Measurements from ENCODE around the gene ARHGAP23. TPM values are rescaled to one million over a fixed set of nuclear protein-coding genes. Genes with fewer than 3 reads are reported as not detected.
"Not testable (repeated sequence)": the region's sequence is repeated elsewhere in the genome, so short reads cannot be mapped to it uniquely, and the experiment has no call there.

Gene ARHGAP23
- total RNA-seq, 2 experiments from 2014 or later = 0.73 TPM; not detected in 1

DNA sequence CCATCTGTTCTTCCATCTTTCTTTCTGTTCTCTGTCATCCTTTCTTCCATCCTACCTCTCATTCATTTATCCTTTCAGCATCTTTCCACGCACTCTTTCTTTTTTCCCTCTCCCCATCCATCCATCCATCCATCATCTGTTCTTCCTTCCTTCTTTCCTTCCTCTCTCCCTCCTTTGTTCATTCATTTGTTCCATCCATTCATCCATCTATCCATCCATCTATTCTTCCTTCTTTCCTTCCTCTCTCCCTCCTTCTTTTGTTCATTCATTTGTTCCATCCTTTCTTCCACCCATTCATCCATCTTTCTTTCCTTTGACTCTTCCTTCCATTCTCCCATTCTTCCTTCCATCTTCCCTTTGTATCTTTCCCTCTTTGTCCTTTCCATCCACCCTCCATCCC lies 39.2 kb downstream of the ARHGAP23 start:
- ChIA-PET POLR2A (no interaction called here), CTCF (no interaction called here)
- H3K36me3 Mint-ChIP-seq (ENCODE audit: low read depth) = no peaks in the 10 kb centered on the region
- H3K4me1 Mint-ChIP-seq (ENCODE audit: low read depth) = no peaks in the 10 kb centered on the region
- TF ChIP-seq, protein P1, sequence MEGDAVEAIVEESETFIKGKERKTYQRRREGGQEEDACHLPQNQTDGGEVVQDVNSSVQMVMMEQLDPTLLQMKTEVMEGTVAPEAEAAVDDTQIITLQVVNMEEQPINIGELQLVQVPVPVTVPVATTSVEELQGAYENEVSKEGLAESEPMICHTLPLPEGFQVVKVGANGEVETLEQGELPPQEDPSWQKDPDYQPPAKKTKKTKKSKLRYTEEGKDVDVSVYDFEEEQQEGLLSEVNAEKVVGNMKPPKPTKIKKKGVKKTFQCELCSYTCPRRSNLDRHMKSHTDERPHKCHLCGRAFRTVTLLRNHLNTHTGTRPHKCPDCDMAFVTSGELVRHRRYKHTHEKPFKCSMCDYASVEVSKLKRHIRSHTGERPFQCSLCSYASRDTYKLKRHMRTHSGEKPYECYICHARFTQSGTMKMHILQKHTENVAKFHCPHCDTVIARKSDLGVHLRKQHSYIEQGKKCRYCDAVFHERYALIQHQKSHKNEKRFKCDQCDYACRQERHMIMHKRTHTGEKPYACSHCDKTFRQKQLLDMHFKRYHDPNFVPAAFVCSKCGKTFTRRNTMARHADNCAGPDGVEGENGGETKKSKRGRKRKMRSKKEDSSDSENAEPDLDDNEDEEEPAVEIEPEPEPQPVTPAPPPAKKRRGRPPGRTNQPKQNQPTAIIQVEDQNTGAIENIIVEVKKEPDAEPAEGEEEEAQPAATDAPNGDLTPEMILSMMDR (IDR thresholded peaks at IDR 0.05) = no peak
- Histone ChIP-seq H3K27me3 (ENCODE audit: control insufficient read depth in 1 of 2, insufficient read depth in 2 of 2, low read length in 2 of 2) (no peaks in the 10 kb centered on the region), H3K9me3 (ENCODE audit: control insufficient read depth in 1 of 2, insufficient read depth in 1 of 2, low read length in 2 of 2) (no peaks in the 10 kb centered on the region), H3K4me3 (ENCODE audit: low read length) (no peak overlapping the region), H3K36me3 (ENCODE audit: insufficient read depth, low read length) (no peaks in the 10 kb centered on the region), H3K4me1 (ENCODE audit: insufficient read depth, low read length) (no peaks in the 10 kb centered on the region), H3K27ac (ENCODE audit: low read depth in 1 of 2, low read length in 2 of 2) (no peak overlapping the region)
- intact Hi-C loops (cut with DNase I, micrococcal nuclease) = no loop called here
- no peak for ATAC-seq (ENCODE audit: poor library complexity)
- no peak overlapping the region for H3K27ac Mint-ChIP-seq
- no peak overlapping the region for H3K4me3 Mint-ChIP-seq
- no peaks in the 10 kb centered on the region for H3K9me3 Mint-ChIP-seq
- no peak for DNase-seq
- no peaks in the 10 kb centered on the region for H3K27me3 Mint-ChIP-seq

DNA sequence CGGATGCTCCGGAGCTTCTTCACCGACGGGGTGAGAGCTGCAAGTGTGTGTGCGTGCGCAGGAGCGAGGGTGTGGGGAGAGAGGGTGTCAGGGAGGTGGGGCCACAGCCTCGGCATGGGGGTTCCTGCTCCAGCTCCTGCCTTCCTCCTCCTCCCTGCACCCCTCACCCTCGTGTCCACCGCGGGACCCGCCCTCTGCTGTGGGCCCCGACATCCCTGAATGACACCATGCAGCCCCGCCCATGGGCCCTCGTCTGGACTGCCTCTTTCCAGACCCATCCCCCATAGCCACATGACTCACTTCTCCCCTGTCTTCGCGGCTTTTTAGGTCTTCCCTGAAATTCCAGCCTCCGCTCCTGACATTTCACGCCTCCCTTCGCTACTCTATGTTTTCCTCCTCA lies 41.6 kb downstream of the ARHGAP23 start:
- Mint-ChIP-seq H3K27me3 (no peaks in the 10 kb centered on the region), H3K4me3 (no peak overlapping the region), H3K9me3 (no peaks in the 10 kb centered on the region), H3K27ac (no peak overlapping the region), H3K4me1 (ENCODE audit: low read depth) (no peaks in the 10 kb centered on the region), H3K36me3 (ENCODE audit: low read depth) (no peaks in the 10 kb centered on the region)
- Histone ChIP-seq H3K27me3 (ENCODE audit: control insufficient read depth in 1 of 2, insufficient read depth in 2 of 2, low read length in 2 of 2) (no peaks in the 10 kb centered on the region), H3K4me1 (ENCODE audit: insufficient read depth, low read length) (no peaks in the 10 kb centered on the region), H3K27ac (ENCODE audit: low read depth in 1 of 2, low read length in 2 of 2) (no peak overlapping the region), H3K36me3 (ENCODE audit: insufficient read depth, low read length) (no peaks in the 10 kb centered on the region), H3K9me3 (ENCODE audit: control insufficient read depth in 1 of 2, insufficient read depth in 1 of 2, low read length in 2 of 2) (no peaks in the 10 kb centered on the region), H3K4me3 (ENCODE audit: low read length) (no peak overlapping the region)
- intact Hi-C loops (cut with DNase I, micrococcal nuclease) = no loop called here
- TF ChIP-seq, protein P1 (IDR thresholded peaks at IDR 0.05) = no peak
- ChIA-PET CTCF (no interaction called here), POLR2A (no interaction called here)
- ATAC-seq (ENCODE audit: poor library complexity) (no peak), DNase-seq (no peak)

DNA sequence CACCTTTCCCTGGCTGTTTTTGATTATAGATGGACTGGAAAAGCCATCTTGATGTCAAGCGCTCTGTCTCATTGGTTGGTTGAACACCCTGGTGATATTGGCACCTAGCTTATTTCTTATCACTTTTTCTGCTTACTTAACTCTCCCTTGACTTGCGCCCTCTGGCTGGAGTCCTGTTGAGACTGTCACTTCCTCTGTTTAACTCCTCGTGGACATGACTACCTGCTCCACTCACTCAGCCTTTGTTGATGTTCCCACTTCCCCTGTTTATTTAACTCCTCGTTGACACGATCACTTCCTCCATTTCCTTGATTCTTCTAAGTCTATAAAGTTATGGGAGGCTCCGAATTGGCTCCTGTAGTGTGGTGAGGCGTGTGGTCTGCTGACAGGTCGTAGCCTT lies 43.0 kb downstream of the ARHGAP23 start:
- H3K9me3 Mint-ChIP-seq; H3K27me3 Mint-ChIP-seq; H3K27ac Mint-ChIP-seq; POLR2A ChIA-PET; H3K36me3 Mint-ChIP-seq (ENCODE audit: low read depth); intact Hi-C loops (cut with DNase I, micrococcal nuclease); H3K27me3 ChIP-seq (ENCODE audit: control insufficient read depth in 1 of 2, insufficient read depth in 2 of 2, low read length in 2 of 2); H3K4me1 Mint-ChIP-seq (ENCODE audit: low read depth); ATAC-seq (ENCODE audit: poor library complexity); H3K36me3 ChIP-seq (ENCODE audit: insufficient read depth, low read length); H3K4me1 ChIP-seq (ENCODE audit: insufficient read depth, low read length); DNase-seq; H3K9me3 ChIP-seq (ENCODE audit: control insufficient read depth in 1 of 2, insufficient read depth in 1 of 2, low read length in 2 of 2); CTCF ChIA-PET; H3K4me3 ChIP-seq (ENCODE audit: low read length); H3K4me3 Mint-ChIP-seq; H3K27ac ChIP-seq (ENCODE audit: low read depth in 1 of 2, low read length in 2 of 2): not testable (repeated sequence)

DNA sequence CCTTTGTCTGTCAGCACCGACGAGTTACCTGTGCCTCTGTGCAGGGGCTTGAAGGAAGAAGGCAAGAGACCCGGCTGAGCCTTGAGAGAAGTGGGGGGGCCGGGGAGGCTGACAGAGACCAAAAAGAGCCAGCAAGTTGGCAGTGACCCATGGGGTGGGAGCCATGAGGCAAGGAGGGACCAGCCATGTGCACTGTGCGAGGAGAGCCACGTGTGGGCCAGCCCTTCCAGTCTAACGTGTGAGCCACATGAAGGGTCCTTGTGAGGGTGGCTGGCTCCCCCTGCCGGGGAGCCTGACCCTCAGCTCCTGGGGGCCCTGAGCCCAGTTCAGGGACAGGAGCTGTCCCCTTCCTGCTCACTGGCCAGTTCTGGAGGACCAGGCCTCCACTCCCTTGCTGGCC lies 46.4 kb downstream of the ARHGAP23 start:
- H3K9me3 ChIP-seq (ENCODE audit: control insufficient read depth in 1 of 2, insufficient read depth in 1 of 2, low read length in 2 of 2); ATAC-seq (ENCODE audit: poor library complexity); H3K4me3 Mint-ChIP-seq; DNase-seq; H3K4me3 ChIP-seq (ENCODE audit: low read length); H3K4me1 ChIP-seq (ENCODE audit: insufficient read depth, low read length); H3K36me3 Mint-ChIP-seq (ENCODE audit: low read depth); H3K27ac Mint-ChIP-seq; intact Hi-C loops (cut with DNase I, micrococcal nuclease); H3K27me3 ChIP-seq (ENCODE audit: control insufficient read depth in 1 of 2, insufficient read depth in 2 of 2, low read length in 2 of 2); CTCF ChIA-PET; H3K36me3 ChIP-seq (ENCODE audit: insufficient read depth, low read length); H3K9me3 Mint-ChIP-seq; POLR2A ChIA-PET; H3K27ac ChIP-seq (ENCODE audit: low read depth in 1 of 2, low read length in 2 of 2); H3K27me3 Mint-ChIP-seq; H3K4me1 Mint-ChIP-seq (ENCODE audit: low read depth): not testable (repeated sequence)

Data from CD4-positive, alpha-beta T cell (primary cell).